Kidney (tissue), 14 donors: ENCODE measurements around the gene RASAL2. TPM values are rescaled to one million over a fixed set of nuclear protein-coding genes. Genes with fewer than 3 reads are reported as not detected.

ENCODE experiments used
- DNase-seq, 5 donors: peaks; one replicate each; pipeline ENCODE4 v3.0.0-alpha.2; 2013 to 2020
- FAIRE-seq: peaks from 2 replicates; lab custom pipeline; 2012; peaks lifted over from hg19 to GRCh38; lab: Jason Lieb, UNC
- H3K27ac ChIP-seq, 2 donors: one replicate each; pipeline ENCODE4 v1.7.0; 2013; ENCODE audit warnings: low read depth in 2 of 2, low read length in 2 of 2, inconsistent platforms in 1 of 2
- H3K27me3 ChIP-seq: one replicate; pipeline ENCODE4 v1.7.1; 2013; ENCODE audit warnings: low read length, inconsistent platforms; ENCODE audit not compliant: control insufficient read depth, insufficient read depth
- H3K36me3 ChIP-seq, 3 donors: one replicate each; pipeline versions ENCODE4 v1.7.0 to v1.7.1; 2013; ENCODE audit warnings: low read length in 3 of 3, control low read depth in 1 of 3, inconsistent platforms in 1 of 3; ENCODE audit not compliant: insufficient read depth in 3 of 3, control insufficient read depth in 2 of 3
- H3K4me1 ChIP-seq, 3 donors: one replicate each; pipeline versions ENCODE4 v1.7.0 to v1.7.1; 2013; ENCODE audit warnings: low read length in 3 of 3, inconsistent platforms in 1 of 3, low read depth in 1 of 3; ENCODE audit not compliant: control insufficient read depth in 2 of 3, insufficient read depth in 2 of 3
- H3K4me3 ChIP-seq, 3 donors: one replicate each; pipeline versions ENCODE4 v1.7.0 to v1.8.1; 2013; ENCODE audit warnings: low read length in 3 of 3, control low read depth in 1 of 3, inconsistent platforms in 1 of 3
- H3K9ac ChIP-seq, 3 donors: one replicate each; pipeline versions ENCODE4 v1.7.0 to v1.7.1; 2013; ENCODE audit warnings: low read length in 3 of 3, control low read depth in 1 of 3, inconsistent platforms in 1 of 3
- H3K9me3 ChIP-seq, 3 donors: one replicate each; pipeline versions ENCODE4 v1.7.0 to v1.7.1; 2013; ENCODE audit warnings: low read length in 3 of 3, control low read depth in 1 of 3, inconsistent platforms in 1 of 3; ENCODE audit not compliant: control insufficient read depth in 2 of 3, insufficient read depth in 1 of 3
- intact Hi-C: fragments of 100-400 bp; cut with DNase I; formaldehyde crosslinking; loops from one replicate; pipeline ENCODE4 v1.11.1; 2022
- polyA plus RNA-seq: library from polyadenylated mRNA; stranded (reverse); fragments of 350-450 nt; fragmentation: Illumina TruSeq; extraction: RNeasy Lipid Tissue Mini Kit (QIAGEN cat#74804); gene quantifications from one replicate; pipeline ENCODE4 v1.2.3, GENCODE V29; 2014; ENCODE audit warnings: low read depth, low replicate concordance; ENCODE audit not compliant: insufficient read depth
- total RNA-seq: library from RNA; stranded (reverse); fragmentation: NEBNext Ultra II Directional; extraction: Animal tissue kit (Norgen Biotek cat#: 25700); gene quantifications from one replicate; pipeline ENCODE4 v1.2.1, GENCODE V29; 2021
- TF ChIP-seq, protein P1 (sequence below): IDR thresholded peaks from 3 replicates; pipeline ENCODE4 v1.5.1; 2012; ENCODE audit warnings: mild to moderate bottlenecking, moderate library complexity, borderline replicate concordance; ENCODE audit not compliant: insufficient read depth; ENCODE audit errors: extremely low read depth
- donor health status: control.
- donor health status: control.
- donor health status: control.
- donor health status: control.
- donor health status: control.
- donor health status: DM: yes; HTN: yes; CAD: no.
- donor health status: Normal renal cell carcinoma (clear cell type).

Gene RASAL2
- total and polyA plus RNA-seq, 2 donors from 2014 or later: 2.2 to 26.5 TPM

DNA sequence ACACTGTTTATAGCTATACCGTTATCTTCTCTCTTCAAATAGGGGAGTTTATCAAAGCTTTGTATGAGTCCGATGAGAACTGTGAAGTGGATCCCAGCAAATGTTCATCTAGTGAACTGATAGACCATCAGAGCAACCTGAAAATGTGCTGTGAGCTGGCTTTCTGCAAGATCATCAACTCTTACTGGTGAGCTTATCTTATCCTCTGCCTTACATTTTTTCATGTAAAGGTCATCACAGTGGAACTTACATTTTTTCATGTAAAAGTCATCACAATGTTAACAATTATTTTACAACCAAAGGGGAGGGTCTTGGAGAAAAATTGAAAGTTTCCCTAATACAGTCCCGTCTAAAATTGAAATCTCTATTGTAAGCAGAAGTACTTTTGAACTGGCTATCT is 357.6 kb downstream of the RASAL2 start:
- intact Hi-C loops: no loop called here
- Histone ChIP-seq H3K36me3 (peaks cover 0 to 3% (median 2%) of the 10 kb centered on the region in 3 donors), H3K27me3 (no peaks in the 10 kb centered on the region), H3K9ac (no peak overlapping the region), H3K4me3 (no peak overlapping the region), H3K27ac (no peak overlapping the region), H3K4me1 (no peaks in the 10 kb centered on the region), H3K9me3 (no peaks in the 10 kb centered on the region)
- DNase-seq: no peak
- FAIRE-seq: no peak
- TF ChIP-seq, protein P1, sequence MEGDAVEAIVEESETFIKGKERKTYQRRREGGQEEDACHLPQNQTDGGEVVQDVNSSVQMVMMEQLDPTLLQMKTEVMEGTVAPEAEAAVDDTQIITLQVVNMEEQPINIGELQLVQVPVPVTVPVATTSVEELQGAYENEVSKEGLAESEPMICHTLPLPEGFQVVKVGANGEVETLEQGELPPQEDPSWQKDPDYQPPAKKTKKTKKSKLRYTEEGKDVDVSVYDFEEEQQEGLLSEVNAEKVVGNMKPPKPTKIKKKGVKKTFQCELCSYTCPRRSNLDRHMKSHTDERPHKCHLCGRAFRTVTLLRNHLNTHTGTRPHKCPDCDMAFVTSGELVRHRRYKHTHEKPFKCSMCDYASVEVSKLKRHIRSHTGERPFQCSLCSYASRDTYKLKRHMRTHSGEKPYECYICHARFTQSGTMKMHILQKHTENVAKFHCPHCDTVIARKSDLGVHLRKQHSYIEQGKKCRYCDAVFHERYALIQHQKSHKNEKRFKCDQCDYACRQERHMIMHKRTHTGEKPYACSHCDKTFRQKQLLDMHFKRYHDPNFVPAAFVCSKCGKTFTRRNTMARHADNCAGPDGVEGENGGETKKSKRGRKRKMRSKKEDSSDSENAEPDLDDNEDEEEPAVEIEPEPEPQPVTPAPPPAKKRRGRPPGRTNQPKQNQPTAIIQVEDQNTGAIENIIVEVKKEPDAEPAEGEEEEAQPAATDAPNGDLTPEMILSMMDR: no peak

DNA sequence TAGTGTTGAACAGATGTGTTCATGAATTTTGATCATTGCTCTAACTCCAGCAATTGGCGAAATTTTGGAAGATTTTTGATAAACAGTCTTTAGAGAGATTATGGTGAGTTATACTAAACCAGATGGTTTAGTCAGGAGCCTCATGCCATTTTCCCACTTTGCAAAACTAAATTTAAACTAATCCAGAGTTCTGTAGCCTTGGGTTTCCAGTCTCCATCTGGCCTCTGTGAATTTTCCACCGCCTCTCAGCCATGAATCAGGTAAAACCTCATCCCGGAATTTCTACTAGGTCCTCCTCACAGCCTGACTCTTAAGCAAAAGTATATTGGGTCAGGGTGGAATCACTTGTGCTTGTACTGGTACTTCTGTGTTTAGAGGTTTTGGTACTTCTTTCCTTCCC is 358.1 kb downstream of the RASAL2 start:
- Histone ChIP-seq H3K27me3 (no peaks in the 10 kb centered on the region), H3K36me3 (peaks cover 0 to 3% (median 2%) of the 10 kb centered on the region in 3 donors), H3K4me3 (no peak overlapping the region), H3K9me3 (no peaks in the 10 kb centered on the region), H3K4me1 (no peaks in the 10 kb centered on the region), H3K27ac (no peak overlapping the region), H3K9ac (no peak overlapping the region)
- DNase-seq (no peak), FAIRE-seq (no peak)
- intact Hi-C loops: no loop called here
- TF ChIP-seq, protein P1: no peak

DNA sequence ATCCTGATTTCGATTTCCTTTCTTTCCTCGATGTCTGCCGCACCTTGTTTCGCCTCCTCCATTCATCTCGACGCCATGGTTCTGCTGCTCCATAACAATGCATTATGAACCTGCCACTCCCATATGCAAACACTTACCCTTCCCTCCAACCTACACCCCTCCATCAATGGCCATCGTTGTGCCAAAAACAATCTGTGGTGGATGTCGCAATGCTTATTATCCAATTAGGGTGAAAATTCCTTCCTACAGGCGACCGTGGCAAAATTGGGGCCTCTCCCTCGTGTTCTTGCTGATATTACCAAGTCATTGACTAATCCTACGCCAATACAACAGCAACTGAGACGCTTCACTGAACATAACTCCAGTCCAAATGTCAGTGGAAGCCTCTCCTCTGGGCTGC is 362.6 kb downstream of the RASAL2 start:
- H3K27me3 ChIP-seq: no peaks in the 10 kb centered on the region
- TF ChIP-seq, protein P1: no peak
- intact Hi-C loops: no loop called here
- DNase-seq (no peak), FAIRE-seq (no peak)
- no peaks in the 10 kb centered on the region for H3K4me1 ChIP-seq
- no peaks in the 10 kb centered on the region for H3K9me3 ChIP-seq
- H3K36me3 ChIP-seq: peaks cover 0 to 5% (median 3%) of the 10 kb centered on the region in 3 donors
- no peak overlapping the region for H3K27ac ChIP-seq
- no peak overlapping the region for H3K4me3 ChIP-seq
- H3K9ac ChIP-seq: no peak overlapping the region

DNA sequence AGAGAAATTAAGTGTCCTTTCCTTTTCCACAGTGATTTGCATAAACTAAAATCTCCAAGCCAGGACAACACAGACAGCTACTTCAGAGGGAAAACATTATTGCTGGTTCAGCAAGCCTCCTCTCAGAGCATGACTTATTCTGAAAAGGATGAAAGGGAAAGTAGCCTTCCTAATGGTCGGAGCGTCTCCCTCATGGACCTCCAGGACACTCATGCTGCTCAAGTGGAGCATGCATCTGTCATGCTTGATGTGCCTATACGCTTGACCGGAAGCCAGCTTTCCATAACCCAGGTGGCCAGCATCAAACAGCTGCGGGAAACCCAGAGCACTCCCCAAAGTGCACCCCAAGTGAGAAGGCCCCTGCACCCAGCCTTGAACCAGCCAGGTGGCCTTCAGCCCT is 363.7 kb downstream of the RASAL2 start:
- TF ChIP-seq, protein P1: no peak
- Histone ChIP-seq H3K27me3 (no peaks in the 10 kb centered on the region), H3K36me3 (peaks cover 0 to 3% (median 0%) of the 10 kb centered on the region in 3 donors), H3K4me1 (no peaks in the 10 kb centered on the region), H3K9ac (no peak overlapping the region), H3K9me3 (no peaks in the 10 kb centered on the region), H3K27ac (no peak overlapping the region), H3K4me3 (no peak overlapping the region)
- DNase-seq (no peak), FAIRE-seq (no peak)
- intact Hi-C loops: no loop called here
